ENCODE results near the gene MRI1. TPM values are rescaled to one million over a fixed set of nuclear protein-coding genes. Genes with fewer than 3 reads are reported as not detected.

MRI1 gene
- polyA plus RNA-seq, 1 donor (not counting 4 experiments of a cell fraction or from before 2014, with no cell fraction given) = 22.8 TPM

GRCh38 chr19:13734751-13735150, 29.6 kb upstream of the MRI1 start:
- no peak overlapping the region for H2AFZ ChIP-seq (ENCODE audit: control insufficient read depth, low read length)
- H3K4me1 ChIP-seq (ENCODE audit: control insufficient read depth, extremely low read depth, insufficient read depth, low read length) = peaks cover 17% of the 10 kb centered on the region
- no peak for FAIRE-seq
- H3K9me1 ChIP-seq (ENCODE audit: control insufficient read depth, extremely low read depth, insufficient read depth, low read length) = no peaks in the 10 kb centered on the region
- dilution Hi-C loops (cut with MboI; ENCODE audit: extremely low pct_ligation_motif_present, low sequenced_read_pairs) = no loop called here
- H3K4me2 ChIP-seq (ENCODE audit: control insufficient read depth, extremely low read depth, insufficient read depth, low read depth, low read length) = no peak overlapping the region
- H3K79me2 ChIP-seq (ENCODE audit: control insufficient read depth, insufficient read depth, low read length) = peaks cover 6% of the 10 kb centered on the region
- TF ChIP-seq EZH2 (IDR thresholded peaks at IDR 0.05; ENCODE audit: low read length) (no peak), CTCF (optimal IDR thresholded peaks at IDR 0.05 in 1 of 3, IDR thresholded peaks at IDR 0.05 in 1 of 3, conservative IDR thresholded peaks at IDR 0.05 in 1 of 3; ENCODE audit: extremely low read depth in 1 of 3, insufficient read depth in 2 of 3, low read length in 3 of 3) (no peak)
- H3K27ac ChIP-seq (ENCODE audit: control insufficient read depth, insufficient read depth, low read length) = no peak overlapping the region
- H3K4me3 ChIP-seq (ENCODE audit: control insufficient read depth in 2 of 3, extremely low read depth in 1 of 3, insufficient read depth in 2 of 3, low read depth in 1 of 3, low read length in 3 of 3) = no peak overlapping the region
- no peaks in the 10 kb centered on the region for H4K20me1 ChIP-seq (ENCODE audit: control insufficient read depth, extremely low read depth, insufficient read depth, low read length)
- H3K27me3 ChIP-seq (ENCODE audit: control insufficient read depth, extremely low read depth, insufficient read depth, low read length) = no peaks in the 10 kb centered on the region
- no peak for DNase-seq (ENCODE audit: low read depth, low spot score)
- no peak overlapping the region for H3K9ac ChIP-seq (ENCODE audit: control insufficient read depth, extremely low read depth, insufficient read depth, low read length)
- no peaks in the 10 kb centered on the region for H3K9me3 ChIP-seq (ENCODE audit: control insufficient read depth, low read depth, low read length)
- H3K36me3 ChIP-seq (ENCODE audit: control insufficient read depth in 2 of 2, extremely low read depth in 1 of 2, insufficient read depth in 2 of 2, low read length in 2 of 2) = peaks cover 0 to 1% of the 10 kb centered on the region in 2 experiments

GRCh38 chr19:13738073-13738472, 26.2 kb upstream of the MRI1 start:
- no peaks in the 10 kb centered on the region for H4K20me1 ChIP-seq (ENCODE audit: control insufficient read depth, extremely low read depth, insufficient read depth, low read length)
- dilution Hi-C loops (cut with MboI; ENCODE audit: extremely low pct_ligation_motif_present, low sequenced_read_pairs) = no loop called here

More at GRCh38 chr19:13738073-13738472, 26.2 kb upstream of the MRI1 start:
- Histone ChIP-seq H3K79me2 (ENCODE audit: control insufficient read depth, insufficient read depth, low read length) (no peaks in the 10 kb centered on the region), H3K9ac (ENCODE audit: control insufficient read depth, extremely low read depth, insufficient read depth, low read length) (no peak overlapping the region), H3K4me3 (ENCODE audit: control insufficient read depth in 2 of 3, extremely low read depth in 1 of 3, insufficient read depth in 2 of 3, low read depth in 1 of 3, low read length in 3 of 3) (no peak overlapping the region), H3K9me3 (ENCODE audit: control insufficient read depth, low read depth, low read length) (no peaks in the 10 kb centered on the region), H3K4me2 (ENCODE audit: control insufficient read depth, extremely low read depth, insufficient read depth, low read depth, low read length) (no peak overlapping the region), H3K4me1 (ENCODE audit: control insufficient read depth, extremely low read depth, insufficient read depth, low read length) (peaks cover 4% of the 10 kb centered on the region), H3K9me1 (ENCODE audit: control insufficient read depth, extremely low read depth, insufficient read depth, low read length) (no peaks in the 10 kb centered on the region), H3K27ac (ENCODE audit: control insufficient read depth, insufficient read depth, low read length) (no peak overlapping the region), H2AFZ (ENCODE audit: control insufficient read depth, low read length) (no peak overlapping the region), H3K27me3 (ENCODE audit: control insufficient read depth, extremely low read depth, insufficient read depth, low read length) (no peaks in the 10 kb centered on the region), H3K36me3 (ENCODE audit: control insufficient read depth in 2 of 2, extremely low read depth in 1 of 2, insufficient read depth in 2 of 2, low read length in 2 of 2) (peaks cover 0 to 1% of the 10 kb centered on the region in 2 experiments)
- no peak for TF ChIP-seq CTCF (optimal IDR thresholded peaks at IDR 0.05 in 1 of 3, IDR thresholded peaks at IDR 0.05 in 1 of 3, conservative IDR thresholded peaks at IDR 0.05 in 1 of 3; ENCODE audit: extremely low read depth in 1 of 3, insufficient read depth in 2 of 3, low read length in 3 of 3)
- no peak for TF ChIP-seq EZH2 (IDR thresholded peaks at IDR 0.05; ENCODE audit: low read length)
- no peak for DNase-seq (ENCODE audit: low read depth, low spot score)
- FAIRE-seq = no peak

Measured in keratinocyte (primary cell).